HEK293 (cell line): Measurements from ENCODE around the gene DIS3L2.

Experiments used
- CTCF ChIA-PET: fragments of 350-600 bp; formaldehyde crosslinking; extraction: SDS; loops from one replicate; lab custom pipeline; 2021; ENCODE audit warnings: antibody characterized with exemption; lab: Yijun Ruan, JAX
- POLR2A ChIA-PET: fragments of 300-600 bp; formaldehyde crosslinking; extraction: SDS; loops from one replicate; lab custom pipeline; 2020; ENCODE audit warnings: antibody characterized with exemption, inconsistent platforms; lab: Yijun Ruan, JAX
- H3K27ac ChIP-seq: fragments of 200-500 bp; sonication (Bioruptor generic); 2 replicates; pipeline ENCODE4 v1.5.1; 2014; ENCODE audit warnings: low read depth, low read length, control low read depth, inconsistent platforms; ENCODE audit errors: extremely low read depth
- H3K36me3 ChIP-seq, 2 experiments: fragments of 200-500 bp in 1 of 2; sonication (Bioruptor generic) in 1 of 2; 1 replicate in 1 of 2; 2 replicates in 1 of 2; pipeline ENCODE4 v1.5.1; 2014 to 2017; ENCODE audit warnings: inconsistent platforms in 2 of 2, low read length in 2 of 2; ENCODE audit not compliant: control insufficient read depth in 2 of 2, insufficient read depth in 1 of 2
- H3K4me1 ChIP-seq: fragments of 200-500 bp; sonication (Bioruptor generic); 2 replicates; pipeline ENCODE4 v1.5.1; 2014; ENCODE audit warnings: mild to moderate bottlenecking, low read length, inconsistent platforms; ENCODE audit not compliant: control insufficient read depth, insufficient read depth
- H3K4me3 ChIP-seq: 2 replicates; pipeline ENCODE4 v1.5.1; 2011; ENCODE audit warnings: low read depth, mild to moderate bottlenecking, control low read depth, low read length, moderate library complexity
- H3K9me3 ChIP-seq: fragments of 200-500 bp; sonication (Bioruptor generic); 2 replicates; pipeline ENCODE4 v1.5.1; 2014; ENCODE audit warnings: low read depth, low read length, inconsistent platforms; ENCODE audit not compliant: control insufficient read depth, insufficient read depth
- BCL6B ChIP-seq: fragments of 450-650 bp; formaldehyde crosslinking; IDR thresholded peaks from 2 replicates; pipeline ENCODE4 v1.5.1; 2017; ENCODE audit warnings: missing biosample characterization, missing genetic modification characterization
- PRDM4 ChIP-seq: fragments of 450-650 bp; formaldehyde crosslinking; IDR thresholded peaks from 2 replicates; pipeline ENCODE4 v1.5.1; 2017; ENCODE audit warnings: missing biosample characterization, missing genetic modification characterization
- REST ChIP-seq: fragments of 450-650 bp; formaldehyde crosslinking; IDR thresholded peaks from 2 replicates; pipeline ENCODE4 v1.5.1; 2016; ENCODE audit warnings: missing biosample characterization, missing genetic modification characterization
- SALL2 ChIP-seq: fragments of 450-650 bp; formaldehyde crosslinking; IDR thresholded peaks from 2 replicates; pipeline ENCODE4 v1.5.0; 2017; ENCODE audit warnings: missing biosample characterization, mild to moderate bottlenecking, missing genetic modification characterization, borderline replicate concordance
- SCRT2 ChIP-seq: fragments of 450-650 bp; formaldehyde crosslinking; IDR thresholded peaks from 2 replicates; pipeline ENCODE4 v1.5.1; 2016; ENCODE audit warnings: missing biosample characterization, missing genetic modification characterization
- ZBTB26 ChIP-seq: fragments of 450-650 bp; formaldehyde crosslinking; optimal IDR thresholded peaks from 2 replicates; pipeline ENCODE3; 2016; ENCODE audit warnings: missing biosample characterization, mild to moderate bottlenecking, missing genetic modification characterization
- ZBTB49 ChIP-seq: fragments of 450-650 bp; formaldehyde crosslinking; IDR thresholded peaks from 2 replicates; pipeline ENCODE4 v1.5.1; 2016; ENCODE audit warnings: missing biosample characterization, missing genetic modification characterization, low read depth
- ZEB2 ChIP-seq: fragments of 450-650 bp; formaldehyde crosslinking; IDR thresholded peaks from 2 replicates; pipeline ENCODE4 v1.5.1; 2016; ENCODE audit warnings: missing biosample characterization, missing genetic modification characterization
- ZNF157 ChIP-seq: fragments of 450-650 bp; formaldehyde crosslinking; IDR thresholded peaks from 2 replicates; pipeline ENCODE4 v1.5.1; 2016; ENCODE audit warnings: missing biosample characterization, missing genetic modification characterization
- ZNF2 ChIP-seq: fragments of 450-650 bp; formaldehyde crosslinking; IDR thresholded peaks from 2 replicates; pipeline ENCODE4 v1.5.1; 2016; ENCODE audit warnings: missing biosample characterization, missing genetic modification characterization
- ZNF211 ChIP-seq: fragments of 450-650 bp; formaldehyde crosslinking; IDR thresholded peaks from 2 replicates; pipeline ENCODE4 v1.5.1; 2016; ENCODE audit warnings: low read depth, missing biosample characterization, missing genetic modification characterization
- ZNF223 ChIP-seq: fragments of 450-650 bp; formaldehyde crosslinking; IDR thresholded peaks from 2 replicates; pipeline ENCODE4 v1.5.1; 2016; ENCODE audit warnings: missing biosample characterization, missing genetic modification characterization
- ZNF24 ChIP-seq: fragments of 450-650 bp; formaldehyde crosslinking; IDR thresholded peaks from 2 replicates; pipeline ENCODE4 v1.5.1; 2016; ENCODE audit warnings: missing biosample characterization, missing genetic modification characterization
- ZNF324 ChIP-seq: fragments of 450-650 bp; formaldehyde crosslinking; IDR thresholded peaks from 2 replicates; pipeline ENCODE4 v1.5.1; 2016; ENCODE audit warnings: missing biosample characterization, missing genetic modification characterization
- ZNF354C ChIP-seq: fragments of 450-650 bp; formaldehyde crosslinking; IDR thresholded peaks from 2 replicates; pipeline ENCODE4 v1.5.1; 2016; ENCODE audit warnings: missing biosample characterization, missing genetic modification characterization, low read depth, borderline replicate concordance
- ZNF362 ChIP-seq: fragments of 450-650 bp; formaldehyde crosslinking; IDR thresholded peaks from 2 replicates; pipeline ENCODE4 v1.5.1; 2016; ENCODE audit warnings: missing biosample characterization, missing genetic modification characterization
- ZNF449 ChIP-seq: fragments of 450-650 bp; formaldehyde crosslinking; IDR thresholded peaks from 2 replicates; pipeline ENCODE4 v1.5.1; 2017; ENCODE audit warnings: missing biosample characterization, mild to moderate bottlenecking, missing genetic modification characterization, moderate library complexity
- ZNF610 ChIP-seq: fragments of 450-650 bp; formaldehyde crosslinking; IDR thresholded peaks from 2 replicates; pipeline ENCODE4 v1.5.1; 2016; ENCODE audit warnings: missing biosample characterization, missing genetic modification characterization, borderline replicate concordance
- ZNF777 ChIP-seq: fragments of 450-650 bp; formaldehyde crosslinking; IDR thresholded peaks from 2 replicates; pipeline ENCODE4 v1.5.1; 2017; ENCODE audit warnings: missing biosample characterization, missing genetic modification characterization, borderline replicate concordance
- ZSCAN23 ChIP-seq: fragments of 450-650 bp; formaldehyde crosslinking; IDR thresholded peaks from 2 replicates; pipeline ENCODE4 v1.5.1; 2016; ENCODE audit warnings: missing biosample characterization, missing genetic modification characterization

DIS3L2 gene

GRCh38 chr2:232052591-232052990 lies 91.1 kb downstream of the DIS3L2 start:
- no peaks in the 10 kb centered on the region for H3K36me3 ChIP-seq
- POLR2A ChIA-PET: no interaction called here
- H3K4me3 ChIP-seq: no peak overlapping the region
- no peak for TF ChIP-seq ZNF777 (tag by site-specific recombination)
- no peak for TF ChIP-seq ZSCAN23 (tag by site-specific recombination)
- no peak for TF ChIP-seq SALL2 (tag by site-specific recombination)
- TF ChIP-seq ZNF211 (tag by site-specific recombination): no peak
- TF ChIP-seq ZNF324 (tag by site-specific recombination): no peak
- no peak for TF ChIP-seq ZNF223
- no peak for TF ChIP-seq ZNF24 (tag by site-specific recombination)
- TF ChIP-seq ZNF362 (tag by site-specific recombination): no peak
- no peak for TF ChIP-seq BCL6B
- TF ChIP-seq PRDM4: no peak
- no peak for TF ChIP-seq ZNF2
- TF ChIP-seq ZNF610 (tag by site-specific recombination): no peak
- no peak for TF ChIP-seq ZNF449 (tag by site-specific recombination)
- no peak for TF ChIP-seq SCRT2
- TF ChIP-seq REST (tag by site-specific recombination): no peak
- no peaks in the 10 kb centered on the region for H3K9me3 ChIP-seq
- CTCF ChIA-PET: no interaction called here
- H3K4me1 ChIP-seq: no peaks in the 10 kb centered on the region; the same call in 1 of the 2 replicates
- H3K27ac ChIP-seq: no peak overlapping the region

- Histone ChIP-seq H3K4me3 (no peak overlapping the region), H3K36me3 (no peaks in the 10 kb centered on the region), H3K27ac (no peak overlapping the region), H3K4me1 (no peaks in the 10 kb centered on the region; the same call in 1 of the 2 replicates), H3K9me3 (no peaks in the 10 kb centered on the region)
- POLR2A ChIA-PET: no interaction called here
- CTCF ChIA-PET: interaction anchor here (0.7 kb wide), 1 partner anchor 255 kb away, joined by 3 read pairs; no protein-coding TSS in a partner anchor
- TF ChIP-seq ZNF157 (tag by site-specific recombination) (no peak), ZNF354C (no peak), ZBTB26 (tag by site-specific recombination) (no peak), ZEB2 (tag by site-specific recombination) (no peak), ZSCAN23 (tag by site-specific recombination) (no peak), ZBTB49 (tag by site-specific recombination) (no peak)
These were observed 92.3 kb downstream of the DIS3L2 start for GRCh38 chr2:232053777-232054176.
